ENCODE results near the gene PCF11. TPM values are rescaled to one million over a fixed set of nuclear protein-coding genes. Genes with fewer than 3 reads are reported as not detected.

The PCF11 gene
- total RNA-seq, 1 donor from 2014 or later: 65.1 TPM

DNA sequence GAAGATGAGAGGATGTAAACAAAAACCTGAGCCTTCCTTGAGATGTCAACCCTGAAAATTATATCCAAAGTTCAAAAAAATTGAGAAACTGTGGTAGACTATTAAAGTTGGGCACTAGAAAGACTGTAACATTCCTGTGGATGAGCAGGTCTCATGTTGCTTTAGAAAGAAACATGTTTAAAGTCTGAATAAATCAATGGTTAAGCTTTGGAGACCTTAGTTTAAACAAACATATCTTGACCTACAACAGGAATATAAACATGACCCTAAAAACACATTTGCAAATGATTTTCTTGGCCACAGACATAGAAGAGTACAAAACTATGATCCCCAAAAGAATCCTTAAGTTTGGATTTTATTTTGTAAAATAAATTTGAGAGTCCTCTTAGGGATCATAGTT is 38.1 kb upstream of the PCF11 start:
- no peaks in the 10 kb centered on the region for H3K36me3 Mint-ChIP-seq
- H3K9me3 Mint-ChIP-seq: no peaks in the 10 kb centered on the region
- H3K4me1 Mint-ChIP-seq (ENCODE audit: unreplicated experiment): peaks cover 28% of the 10 kb centered on the region
- no peaks in the 10 kb centered on the region for H3K27me3 Mint-ChIP-seq
- no peak overlapping the region for H3K27ac Mint-ChIP-seq
- DNase-seq (ENCODE audit: extremely low spot score, unreplicated experiment): no peak
- no peak overlapping the region for H3K4me3 Mint-ChIP-seq
- TF ChIP-seq CTCF (conservative IDR thresholded peaks at IDR 0.05): no peak

GRCh38 chr11:83119216-83119615 is 37.7 kb upstream of the PCF11 start:
- no peak for DNase-seq (ENCODE audit: extremely low spot score, unreplicated experiment)
- no peak overlapping the region for H3K27ac Mint-ChIP-seq
- no peaks in the 10 kb centered on the region for H3K9me3 Mint-ChIP-seq
- H3K4me3 Mint-ChIP-seq: no peak overlapping the region
- no peak for TF ChIP-seq CTCF (conservative IDR thresholded peaks at IDR 0.05)
- H3K36me3 Mint-ChIP-seq: no peaks in the 10 kb centered on the region
- H3K4me1 Mint-ChIP-seq (ENCODE audit: unreplicated experiment): peaks cover 28% of the 10 kb centered on the region
- no peaks in the 10 kb centered on the region for H3K27me3 Mint-ChIP-seq

GRCh38 chr11:83120327-83120726 is 36.6 kb upstream of the PCF11 start:
- no peaks in the 10 kb centered on the region for H3K27me3 Mint-ChIP-seq
- no peak overlapping the region for H3K27ac Mint-ChIP-seq
- H3K4me3 Mint-ChIP-seq: no peak overlapping the region

DNA sequence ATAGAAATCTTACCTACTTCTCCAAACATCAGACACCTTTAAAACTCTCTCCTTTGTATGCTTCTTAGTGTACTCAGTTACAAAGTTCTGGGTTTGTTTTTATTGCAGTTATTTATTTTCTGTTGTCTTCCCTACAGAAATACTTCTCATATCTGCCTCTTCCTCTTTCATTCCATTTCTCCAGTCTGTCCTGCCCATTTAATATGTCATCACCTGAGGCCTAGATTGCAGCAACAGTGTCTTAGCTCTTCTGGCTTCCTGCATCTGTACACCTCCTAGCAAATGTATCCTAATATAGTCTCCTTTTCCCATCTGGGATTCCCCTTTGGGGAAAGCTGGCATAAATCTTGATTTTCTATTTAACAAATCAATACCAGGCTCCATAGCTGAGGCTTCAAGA is 34.9 kb upstream of the PCF11 start:
- TF ChIP-seq CTCF (conservative IDR thresholded peaks at IDR 0.05): no peak
- Mint-ChIP-seq H3K4me1 (ENCODE audit: unreplicated experiment) (peaks cover 9% of the 10 kb centered on the region), H3K27me3 (no peaks in the 10 kb centered on the region), H3K36me3 (no peaks in the 10 kb centered on the region), H3K27ac (no peak overlapping the region), H3K4me3 (no peak overlapping the region), H3K9me3 (no peaks in the 10 kb centered on the region)
- no peak for DNase-seq (ENCODE audit: extremely low spot score, unreplicated experiment)

More at GRCh38 chr11:83120327-83120726, 36.6 kb upstream of the PCF11 start:
- H3K4me1 Mint-ChIP-seq (ENCODE audit: unreplicated experiment): peaks cover 17% of the 10 kb centered on the region
- no peak for TF ChIP-seq CTCF (conservative IDR thresholded peaks at IDR 0.05)
- no peaks in the 10 kb centered on the region for H3K36me3 Mint-ChIP-seq
- no peaks in the 10 kb centered on the region for H3K9me3 Mint-ChIP-seq
- no peak for DNase-seq (ENCODE audit: extremely low spot score, unreplicated experiment)

DNA sequence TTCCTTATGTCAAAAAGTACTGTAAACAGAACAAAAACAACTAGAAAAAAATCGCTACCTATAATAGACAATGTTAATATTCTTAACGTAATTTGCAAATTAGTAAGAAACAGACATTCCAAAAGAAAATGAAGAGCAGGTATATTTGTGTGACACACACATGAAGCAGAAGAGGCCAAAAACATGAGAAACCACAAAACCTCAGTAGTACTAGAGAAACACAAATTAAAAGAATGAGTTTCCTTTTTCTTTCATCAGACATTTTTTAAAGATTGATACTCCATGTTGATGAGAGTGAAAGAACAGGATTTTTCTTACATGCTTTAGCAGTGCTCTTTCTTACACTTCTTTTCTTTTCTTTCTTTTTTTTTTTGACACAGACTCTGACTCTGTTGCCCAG is 34.2 kb upstream of the PCF11 start:
- H3K36me3 Mint-ChIP-seq: no peaks in the 10 kb centered on the region
- no peaks in the 10 kb centered on the region for H3K27me3 Mint-ChIP-seq
- H3K4me1 Mint-ChIP-seq (ENCODE audit: unreplicated experiment): peaks cover 9% of the 10 kb centered on the region
- TF ChIP-seq CTCF (conservative IDR thresholded peaks at IDR 0.05): no peak
- H3K4me3 Mint-ChIP-seq: no peak overlapping the region
- no peak for DNase-seq (ENCODE audit: extremely low spot score, unreplicated experiment)
- H3K27ac Mint-ChIP-seq: no peak overlapping the region
- no peaks in the 10 kb centered on the region for H3K9me3 Mint-ChIP-seq
